Progenitor cell of endocrine pancreas (in vitro differentiated cells): Measurements from ENCODE around the gene MAN2A1. TPM values are rescaled to one million over a fixed set of nuclear protein-coding genes. Genes with fewer than 3 reads are reported as not detected.
"Not testable (repeated sequence)": the region's sequence is repeated elsewhere in the genome, so short reads cannot be mapped to it uniquely, and the experiment has no call there.

ENCODE experiments used
- DNase-seq: peaks from one replicate; pipeline ENCODE4 v3.0.0; 2021; ENCODE audit warnings: low spot score; ENCODE audit not compliant: unreplicated experiment
- H3K27ac Mint-ChIP-seq: 2 replicates; pipeline ENCODE4 v1.8.0; 2021; ENCODE audit warnings: mild to moderate bottlenecking, moderate library complexity, mixed read lengths
- H3K27me3 Mint-ChIP-seq: 2 replicates; pipeline ENCODE4 v1.8.0; 2021; ENCODE audit warnings: mixed read lengths
- H3K36me3 Mint-ChIP-seq: 2 replicates; pipeline ENCODE4 v1.8.0; 2022; ENCODE audit warnings: mixed read lengths; ENCODE audit not compliant: insufficient read depth
- H3K4me1 Mint-ChIP-seq: 2 replicates; pipeline ENCODE4 v1.8.0; 2021; ENCODE audit warnings: low read depth, mixed read lengths
- H3K4me3 Mint-ChIP-seq: 2 replicates; pipeline ENCODE4 v1.8.0; 2021; ENCODE audit warnings: low read depth, mild to moderate bottlenecking, moderate library complexity, mixed read lengths
- H3K9me3 Mint-ChIP-seq: 2 replicates; pipeline ENCODE4 v1.8.0; 2021; ENCODE audit warnings: low read depth, mixed read lengths
- CTCF ChIP-seq: fragments of 200-600 bp; sonication (generic); IDR thresholded peaks from one replicate; pipeline ENCODE4 v1.5.0; 2021; ENCODE audit warnings: antibody characterized with exemption, mild to moderate bottlenecking; ENCODE audit not compliant: unreplicated experiment
- total RNA-seq: library from RNA; stranded (reverse); gene quantifications from 2 replicates; pipeline ENCODE4 v1.2.1, GENCODE V29; 2021

Gene MAN2A1
- total RNA-seq, 1 donor from 2014 or later = 41.9 TPM

GRCh38 chr5:109755761-109756160 is 66.0 kb downstream of the MAN2A1 start:
- Mint-ChIP-seq H3K4me3 (no peak overlapping the region), H3K27ac (no peak overlapping the region), H3K27me3 (no peaks in the 10 kb centered on the region), H3K9me3 (peaks cover 9% of the 10 kb centered on the region), H3K36me3 (peaks cover 15% of the 10 kb centered on the region), H3K4me1 (peaks cover 1% of the 10 kb centered on the region)
- DNase-seq = no peak
- TF ChIP-seq CTCF = no peak

- no peaks in the 10 kb centered on the region for H3K27me3 Mint-ChIP-seq
- H3K4me1 Mint-ChIP-seq = peaks cover 1% of the 10 kb centered on the region
- H3K36me3 Mint-ChIP-seq = peaks cover 13% of the 10 kb centered on the region
- no peak overlapping the region for H3K27ac Mint-ChIP-seq
- TF ChIP-seq CTCF = no peak
- no peak overlapping the region for H3K4me3 Mint-ChIP-seq
- peaks cover 9% of the 10 kb centered on the region for H3K9me3 Mint-ChIP-seq
- no peak for DNase-seq
Observed at GRCh38 chr5:109756543-109757185, 66.9 kb downstream of the MAN2A1 start.

GRCh38 chr5:109757490-109757889 is 67.8 kb downstream of the MAN2A1 start:
- peaks cover 1% of the 10 kb centered on the region for H3K4me1 Mint-ChIP-seq
- no peak overlapping the region for H3K4me3 Mint-ChIP-seq
- H3K36me3 Mint-ChIP-seq = peaks cover 17% of the 10 kb centered on the region
- H3K9me3 Mint-ChIP-seq = peaks cover 9% of the 10 kb centered on the region
- peak overlapping the region; percentile 39 for H3K27ac Mint-ChIP-seq
- no peaks in the 10 kb centered on the region for H3K27me3 Mint-ChIP-seq
- no peak for TF ChIP-seq CTCF
- no peak for DNase-seq

GRCh38 chr5:109759306-109759705 is 69.6 kb downstream of the MAN2A1 start:
- no peak for DNase-seq
- no peaks in the 10 kb centered on the region for H3K27me3 Mint-ChIP-seq
- peaks cover 22% of the 10 kb centered on the region for H3K36me3 Mint-ChIP-seq
- no peak overlapping the region for H3K27ac Mint-ChIP-seq
- no peak overlapping the region for H3K4me3 Mint-ChIP-seq
- H3K4me1 Mint-ChIP-seq = no peaks in the 10 kb centered on the region
- peaks cover 9% of the 10 kb centered on the region for H3K9me3 Mint-ChIP-seq
- TF ChIP-seq CTCF = no peak

- not testable (repeated sequence) for H3K9me3 Mint-ChIP-seq, DNase-seq, H3K4me3 Mint-ChIP-seq, H3K4me1 Mint-ChIP-seq, H3K27me3 Mint-ChIP-seq, H3K27ac Mint-ChIP-seq
- H3K36me3 Mint-ChIP-seq = peaks cover 22% of the 10 kb centered on the region
Observed at GRCh38 chr5:109760130-109760529, 70.4 kb downstream of the MAN2A1 start.

GRCh38 chr5:109762821-109763220 is 73.1 kb downstream of the MAN2A1 start:
- no peak for TF ChIP-seq CTCF
- H3K27ac Mint-ChIP-seq = peak overlapping the region; percentile 19
- peaks cover 9% of the 10 kb centered on the region for H3K9me3 Mint-ChIP-seq
- no peak overlapping the region for H3K4me3 Mint-ChIP-seq
- H3K27me3 Mint-ChIP-seq = no peaks in the 10 kb centered on the region
- no peak for DNase-seq
- peaks cover 18% of the 10 kb centered on the region for H3K36me3 Mint-ChIP-seq
- no peaks in the 10 kb centered on the region for H3K4me1 Mint-ChIP-seq
